Measurements from ENCODE around the gene CACNA1D.

Gene CACNA1D

GRCh38 chr3:53495520-53496391, 1.3 kb downstream of the CACNA1D start:
- DNase-seq (ENCODE audit: low read depth in 2 of 2) = no peak

GRCh38 chr3:53496392-53496670, 1.9 kb downstream of the CACNA1D start:
- no peak for DNase-seq (ENCODE audit: low read depth in 2 of 2)

- no peak for DNase-seq (ENCODE audit: low read depth in 2 of 2)
These were observed 2.6 kb downstream of the CACNA1D start for GRCh38 chr3:53496984-53497383.

DNA sequence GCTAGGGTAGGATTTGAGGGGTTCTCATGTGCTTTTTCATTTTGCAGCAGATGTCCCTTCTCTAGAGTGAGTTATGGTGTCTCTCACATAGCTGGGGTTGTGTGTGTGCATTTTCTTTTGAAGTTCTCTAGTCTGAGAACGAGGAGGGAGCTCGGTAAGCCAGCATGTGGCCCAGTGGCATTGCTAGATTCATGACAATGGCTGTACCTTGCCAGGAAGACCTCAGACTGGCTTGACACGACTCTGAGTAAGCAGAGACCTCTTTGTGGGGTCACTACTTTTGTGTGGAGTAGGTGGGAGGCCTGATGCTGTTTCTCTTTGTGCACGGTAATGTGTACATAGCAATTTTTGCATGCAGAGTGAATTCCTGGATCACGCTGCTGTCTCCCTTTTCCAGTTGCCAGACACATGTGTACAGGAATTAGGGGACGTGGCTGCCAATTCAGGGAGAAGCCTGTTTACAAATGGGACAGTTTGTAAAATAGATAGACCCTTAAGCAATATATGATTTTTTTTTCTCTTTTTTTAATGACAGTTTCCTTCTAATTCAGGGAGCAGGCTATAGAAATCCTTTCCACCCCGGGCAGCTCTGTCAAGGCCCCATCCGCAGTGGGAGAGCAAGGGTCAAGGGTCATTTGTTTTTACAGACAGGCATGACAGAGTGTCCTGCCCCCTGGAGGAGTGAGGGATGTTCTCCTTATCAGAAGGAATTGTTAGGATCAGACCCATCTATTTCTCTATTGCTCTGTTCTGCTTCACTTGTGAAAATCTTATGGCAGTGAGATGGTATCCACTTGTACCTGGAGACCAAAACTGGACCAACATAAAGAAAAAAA, 4.6 kb downstream of the CACNA1D start:
- no peak for DNase-seq (ENCODE audit: low read depth in 2 of 2)

DNA sequence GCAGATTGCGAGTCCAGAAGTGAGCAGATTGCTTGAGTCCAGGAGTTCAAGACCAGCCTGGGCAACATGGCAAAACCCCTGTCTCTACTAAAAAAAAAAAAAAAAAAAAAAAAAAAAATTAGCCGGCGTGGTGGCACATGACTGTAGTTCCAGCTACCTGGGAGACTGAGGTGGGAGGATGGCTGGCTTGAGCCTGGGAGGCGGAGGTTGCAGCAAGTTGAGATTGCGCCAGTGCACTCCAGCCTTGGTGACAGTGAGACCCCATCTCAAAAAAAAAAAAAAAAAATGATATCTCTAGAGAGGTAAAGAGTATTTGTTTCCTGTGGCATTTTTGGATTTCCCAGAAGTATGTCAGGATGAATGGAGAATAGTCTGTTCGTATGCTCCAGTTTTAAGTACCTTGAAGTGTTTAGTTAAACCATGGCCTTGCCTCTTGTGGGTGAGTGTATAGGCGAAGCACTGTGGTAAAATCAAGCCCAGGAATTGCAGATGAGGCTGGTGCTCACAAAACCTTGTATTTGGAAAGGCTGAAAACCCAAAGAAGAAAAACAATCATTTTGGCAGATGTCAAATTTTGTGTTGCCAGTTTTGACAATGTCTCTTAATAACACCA, 5.9 kb downstream of the CACNA1D start:
- DNase-seq (ENCODE audit: low read depth in 2 of 2) = no peak

DNA sequence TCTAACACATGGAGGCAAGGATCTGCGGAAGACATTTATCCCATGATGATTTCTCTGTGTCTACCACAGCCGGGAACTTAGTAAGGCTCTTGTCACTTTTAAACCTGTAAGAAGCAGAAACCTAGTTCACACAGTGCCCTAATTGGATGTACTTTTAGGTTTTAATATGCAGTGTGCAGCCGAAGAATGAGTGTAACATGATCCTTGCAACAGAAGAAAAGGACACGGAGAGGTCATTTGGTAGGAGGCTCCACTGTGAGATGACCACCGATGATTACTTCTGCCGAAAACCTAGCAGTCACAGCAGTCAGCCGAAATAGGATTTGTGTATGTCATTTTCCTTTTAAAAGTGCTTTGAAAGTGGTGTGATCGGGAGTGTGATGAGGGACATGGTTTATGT, 6.8 kb downstream of the CACNA1D start:
- DNase-seq (ENCODE audit: low read depth in 2 of 2) = no peak

GRCh38 chr3:53502737-53503136, 8.3 kb downstream of the CACNA1D start:
- DNase-seq (ENCODE audit: low read depth in 2 of 2) = no peak

DNA sequence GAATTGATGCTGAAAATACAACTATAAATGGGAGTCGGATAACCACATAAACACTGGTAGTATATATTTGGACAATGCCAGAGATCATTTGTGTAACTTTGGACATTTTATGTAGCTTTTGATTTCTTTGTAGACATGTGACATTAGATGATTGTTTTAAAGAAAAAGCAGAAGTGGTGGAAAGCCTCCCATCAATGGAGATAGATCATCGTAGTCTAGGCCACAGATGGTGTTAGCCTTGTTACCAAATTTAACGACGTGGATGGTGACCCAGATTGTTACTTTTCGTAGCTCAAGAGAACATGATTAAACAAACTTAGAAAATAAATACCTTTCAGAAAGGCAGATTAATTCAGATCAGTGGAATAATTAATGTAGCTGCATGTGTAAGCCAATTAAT, 8.8 kb downstream of the CACNA1D start:
- DNase-seq (ENCODE audit: low read depth in 2 of 2) = no peak

GRCh38 chr3:53506110-53506762, 11.8 kb downstream of the CACNA1D start:
- DNase-seq (ENCODE audit: low read depth in 2 of 2) = no peak

GRCh38 chr3:53506763-53507145, 12.3 kb downstream of the CACNA1D start:
- no peak for DNase-seq (ENCODE audit: low read depth in 2 of 2)

GRCh38 chr3:53509494-53509893, 15.1 kb downstream of the CACNA1D start:
- DNase-seq (ENCODE audit: low read depth in 2 of 2) = no peak

- no peak for DNase-seq (ENCODE audit: low read depth in 2 of 2)
These were observed 16.1 kb downstream of the CACNA1D start for GRCh38 chr3:53510508-53510907.

DNA sequence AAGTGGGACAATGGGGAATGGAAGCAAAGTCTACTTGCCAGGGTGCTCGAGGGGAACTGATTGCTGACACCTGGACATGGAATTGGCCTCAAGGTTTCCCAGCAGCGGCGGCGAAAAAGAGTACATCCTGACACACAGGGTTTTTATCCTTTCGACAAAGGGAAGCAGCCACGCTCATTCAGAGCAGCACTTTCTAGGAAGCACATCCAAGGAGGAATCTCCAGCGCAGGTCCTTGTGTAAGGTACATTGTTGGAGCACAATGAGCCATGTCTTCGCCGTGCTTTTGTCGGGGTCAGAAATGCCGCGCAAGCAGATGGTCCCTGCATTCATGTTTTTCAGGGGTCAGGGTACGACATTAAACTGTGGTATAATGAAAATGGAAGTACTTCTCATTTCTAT, 16.8 kb downstream of the CACNA1D start:
- no peak for DNase-seq (ENCODE audit: low read depth in 2 of 2)

GRCh38 chr3:53513556-53514190, 19.3 kb downstream of the CACNA1D start:
- no peak for DNase-seq (ENCODE audit: low read depth in 2 of 2)

DNA sequence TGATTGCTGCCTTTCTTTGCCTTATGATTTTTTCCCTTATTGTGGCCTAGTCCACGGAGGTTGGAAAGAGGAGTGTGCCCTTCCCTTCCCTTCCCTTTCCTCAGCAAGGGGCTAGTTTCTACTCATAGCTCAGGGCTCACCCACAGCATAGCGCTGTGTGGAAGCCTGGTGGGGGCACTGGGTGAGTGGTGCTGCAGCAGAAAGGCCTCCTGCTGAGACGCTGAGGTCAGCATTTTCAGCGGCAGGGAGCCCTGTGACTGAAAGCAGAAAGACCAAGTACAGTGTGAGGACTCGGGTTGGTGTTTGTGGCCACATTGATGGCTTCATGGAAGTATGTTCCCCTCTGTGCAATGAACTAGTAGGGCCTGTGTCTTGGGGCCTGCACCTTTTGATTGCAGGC, 21.9 kb downstream of the CACNA1D start:
- no peak for DNase-seq (ENCODE audit: low read depth in 2 of 2)

GRCh38 chr3:53518495-53518981, 24.1 kb downstream of the CACNA1D start:
- DNase-seq (ENCODE audit: low read depth in 2 of 2) = no peak

GRCh38 chr3:53519065-53519709, 24.8 kb downstream of the CACNA1D start:
- no peak for DNase-seq (ENCODE audit: low read depth in 2 of 2)

GRCh38 chr3:53523346-53523745, 28.9 kb downstream of the CACNA1D start:
- no peak for DNase-seq (ENCODE audit: low read depth in 2 of 2)

- DNase-seq (ENCODE audit: low read depth in 2 of 2) = no peak
These were observed 30.2 kb downstream of the CACNA1D start for GRCh38 chr3:53524566-53524965.

DNA sequence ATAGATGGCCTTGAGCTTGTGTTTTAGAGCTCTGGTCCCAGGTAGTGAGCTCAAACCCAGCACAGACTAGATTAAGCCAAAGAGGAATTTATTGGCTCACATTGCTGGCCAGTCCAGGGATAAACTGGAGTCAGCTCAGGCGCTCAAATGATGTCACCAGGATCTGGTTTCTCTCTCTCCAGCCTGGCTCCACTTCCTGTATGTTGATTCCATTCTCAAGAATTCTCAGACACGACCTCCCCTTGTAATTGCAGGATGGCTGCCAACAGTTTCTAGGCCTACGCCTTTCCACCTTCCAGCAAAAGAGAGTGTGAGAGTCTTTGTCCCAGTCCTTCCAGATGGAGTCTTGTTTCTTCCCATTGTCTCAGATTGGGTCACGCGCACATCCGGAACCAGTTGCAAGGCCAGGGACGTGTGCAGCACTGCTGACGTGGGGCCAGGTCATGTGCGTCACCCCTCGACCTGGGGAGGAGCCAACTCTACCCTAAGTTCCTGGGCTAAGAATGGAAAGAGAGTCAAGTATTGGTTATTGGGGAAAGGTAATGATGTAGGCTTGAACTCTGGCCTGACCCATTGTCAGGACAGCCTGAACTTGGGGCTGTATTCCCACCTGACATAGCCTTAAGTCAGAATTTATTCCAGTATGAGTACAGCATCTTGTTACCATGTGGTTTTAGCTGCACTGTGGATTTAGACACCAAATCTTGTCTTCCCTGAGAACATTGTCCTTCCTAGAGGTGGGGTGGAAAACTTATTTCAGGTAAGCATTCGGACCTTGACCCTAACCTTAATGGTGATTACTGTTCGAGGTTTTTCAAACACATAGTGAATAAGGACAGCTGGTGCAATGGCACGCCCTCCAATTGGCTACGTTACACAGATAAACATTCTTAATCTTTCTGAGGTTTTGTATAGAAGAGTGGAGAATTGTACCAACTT, 31.6 kb downstream of the CACNA1D start:
- no peak for DNase-seq (ENCODE audit: low read depth in 2 of 2)

Data from fibroblast of skin of left biceps (primary cell).